ENCODE data around the gene MAP3K3.

GRCh38 chr17:63695889-63696288 lies 73.7 kb downstream of the MAP3K3 start:
- TF ChIP-seq POLR2A (IDR thresholded peaks at IDR 0.05; ENCODE audit: low read length) (no peak), GATA1 (IDR thresholded peaks at IDR 0.05; ENCODE audit: low read depth, low read length) (no peak)
